ENCODE measurements around the gene JARID2.

Gene JARID2

GRCh38 chr6:15331143-15331542, 85.3 kb downstream of the JARID2 start:
- Mint-ChIP-seq H3K27me3 (no peaks in the 10 kb centered on the region), H3K4me1 (peaks cover 95% of the 10 kb centered on the region), H3K9me3 (no peaks in the 10 kb centered on the region), H3K27ac (peak overlapping the region; percentile 92), H3K4me3 (peak overlapping the region; percentile 70), H3K36me3 (ENCODE audit: low read depth) (peaks cover 30% of the 10 kb centered on the region)
- no peak for ATAC-seq
- no peak for DNase-seq

DNA sequence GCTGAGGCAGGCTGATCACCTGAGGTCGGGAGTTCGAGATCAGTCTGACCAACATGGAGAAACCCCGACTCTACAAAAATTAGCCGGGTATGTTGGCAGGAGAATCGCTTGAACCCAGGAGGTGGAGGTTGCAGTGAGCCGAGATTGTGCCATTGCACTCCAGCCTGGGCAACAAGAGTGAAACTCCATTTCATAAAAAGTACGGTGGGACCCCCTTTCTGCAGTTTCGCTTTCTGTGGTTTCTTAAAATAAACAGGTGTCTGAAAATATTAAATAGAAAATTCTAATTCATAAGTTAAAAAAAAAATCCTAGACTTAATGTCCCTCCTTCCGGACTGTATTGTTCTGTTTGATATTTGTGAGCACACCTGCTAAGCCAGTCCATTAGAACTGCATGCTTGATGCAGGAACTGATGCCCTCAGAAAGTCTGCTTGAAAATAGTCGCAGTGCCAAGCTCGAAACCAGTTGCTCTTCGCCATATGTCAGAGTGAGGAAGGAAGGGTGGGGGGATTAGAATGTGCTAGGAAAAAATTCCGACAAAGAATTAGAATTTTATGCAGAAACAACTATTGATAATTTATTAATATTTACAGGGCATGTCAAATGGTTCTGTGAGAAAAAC, 85.9 kb downstream of the JARID2 start:
- H3K9me3 Mint-ChIP-seq, result no peaks in the 10 kb centered on the region
- H3K4me3 Mint-ChIP-seq, result peak overlapping the region; percentile 70
- peak overlapping the region; percentile 92 for H3K27ac Mint-ChIP-seq
- H3K27me3 Mint-ChIP-seq, result no peaks in the 10 kb centered on the region
- ATAC-seq, result no peak
- peaks cover 30% of the 10 kb centered on the region for H3K36me3 Mint-ChIP-seq (ENCODE audit: low read depth)
- H3K4me1 Mint-ChIP-seq, result peaks cover 93% of the 10 kb centered on the region
- DNase-seq, result no peak

- no peak overlapping the region for H3K27ac Mint-ChIP-seq
- H3K36me3 Mint-ChIP-seq (ENCODE audit: low read depth), result peaks cover 33% of the 10 kb centered on the region
Measured at GRCh38 chr6:15332446-15332845, 86.6 kb downstream of the JARID2 start.

GRCh38 chr6:15335385-15335784, 89.5 kb downstream of the JARID2 start:
- Mint-ChIP-seq H3K27me3 (no peaks in the 10 kb centered on the region), H3K4me3 (no peak overlapping the region), H3K9me3 (no peaks in the 10 kb centered on the region), H3K36me3 (ENCODE audit: low read depth) (peaks cover 26% of the 10 kb centered on the region), H3K27ac (peak overlapping the region; percentile 26), H3K4me1 (peaks cover 85% of the 10 kb centered on the region)
- DNase-seq (no peak), ATAC-seq (no peak)

More at GRCh38 chr6:15332446-15332845, 86.6 kb downstream of the JARID2 start:
- ATAC-seq (no peak), DNase-seq (no peak)
- H3K9me3 Mint-ChIP-seq, result no peaks in the 10 kb centered on the region
- peaks cover 92% of the 10 kb centered on the region for H3K4me1 Mint-ChIP-seq
- H3K27me3 Mint-ChIP-seq, result no peaks in the 10 kb centered on the region
- H3K4me3 Mint-ChIP-seq, result no peak overlapping the region

DNA sequence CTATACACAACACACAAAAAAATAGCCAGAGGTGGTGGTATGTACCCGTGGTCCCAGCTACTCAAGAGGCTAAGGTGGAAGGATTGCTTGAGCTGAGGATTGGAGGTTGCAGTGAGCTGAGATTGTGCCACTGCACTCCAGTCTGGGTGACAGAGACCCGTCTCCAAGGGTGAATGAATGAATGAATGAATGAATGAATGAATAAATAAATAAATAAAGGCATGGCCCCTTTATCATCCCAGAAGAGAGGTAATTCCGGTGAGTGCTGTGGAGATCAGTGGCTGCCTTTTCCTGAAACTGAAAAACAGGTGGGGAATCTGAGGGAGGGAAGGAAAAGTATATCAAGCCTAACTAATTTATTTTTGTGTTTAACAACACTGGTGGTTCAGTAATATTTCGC, 90.0 kb downstream of the JARID2 start:
- DNase-seq (no peak), ATAC-seq (no peak)
- Mint-ChIP-seq H3K36me3 (ENCODE audit: low read depth) (peaks cover 25% of the 10 kb centered on the region), H3K4me3 (no peak overlapping the region), H3K9me3 (no peaks in the 10 kb centered on the region), H3K27me3 (no peaks in the 10 kb centered on the region), H3K4me1 (peaks cover 85% of the 10 kb centered on the region), H3K27ac (peak overlapping the region; percentile 11)

GRCh38 chr6:15336900-15337560, 91.2 kb downstream of the JARID2 start:
- ATAC-seq (no peak), DNase-seq (no peak)
- peak overlapping the region; percentile 18 for H3K4me3 Mint-ChIP-seq
- H3K27me3 Mint-ChIP-seq, result no peaks in the 10 kb centered on the region
- H3K36me3 Mint-ChIP-seq (ENCODE audit: low read depth), result peaks cover 22% of the 10 kb centered on the region
- H3K4me1 Mint-ChIP-seq, result peaks cover 85% of the 10 kb centered on the region
- H3K9me3 Mint-ChIP-seq, result no peaks in the 10 kb centered on the region
- H3K27ac Mint-ChIP-seq, result peak overlapping the region; percentile 76

DNA sequence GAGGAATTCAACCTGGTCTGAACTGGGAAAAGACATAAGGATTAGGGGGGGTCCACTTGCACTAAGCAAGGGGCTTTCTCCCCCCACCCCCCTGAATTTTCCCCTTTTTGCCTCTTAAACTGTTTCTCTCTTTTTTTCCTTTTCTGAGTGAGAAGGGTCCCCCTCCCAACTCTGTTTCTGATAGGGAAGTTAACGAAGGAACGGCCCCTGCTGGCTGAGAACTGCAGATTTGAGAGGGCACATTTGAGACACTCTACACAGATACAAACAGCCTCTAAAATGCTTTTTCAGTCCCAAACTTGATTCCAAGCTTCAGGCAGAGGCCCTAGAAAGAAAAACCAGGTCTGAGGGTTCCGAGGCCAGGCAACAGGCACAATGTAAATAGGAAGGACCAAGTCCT, 91.7 kb downstream of the JARID2 start:
- Mint-ChIP-seq H3K27ac (peak overlapping the region; percentile 76), H3K27me3 (no peaks in the 10 kb centered on the region), H3K4me1 (peaks cover 86% of the 10 kb centered on the region), H3K36me3 (ENCODE audit: low read depth) (peaks cover 24% of the 10 kb centered on the region), H3K4me3 (no peak overlapping the region), H3K9me3 (no peaks in the 10 kb centered on the region)
- no peak for ATAC-seq
- DNase-seq, result no peak

GRCh38 chr6:15338476-15338875, 92.6 kb downstream of the JARID2 start:
- Mint-ChIP-seq H3K27me3 (no peaks in the 10 kb centered on the region), H3K27ac (peak overlapping the region; percentile 2), H3K4me3 (no peak overlapping the region), H3K4me1 (peaks cover 89% of the 10 kb centered on the region), H3K9me3 (no peaks in the 10 kb centered on the region), H3K36me3 (ENCODE audit: low read depth) (peaks cover 20% of the 10 kb centered on the region)
- DNase-seq, result no peak
- no peak for ATAC-seq

DNA sequence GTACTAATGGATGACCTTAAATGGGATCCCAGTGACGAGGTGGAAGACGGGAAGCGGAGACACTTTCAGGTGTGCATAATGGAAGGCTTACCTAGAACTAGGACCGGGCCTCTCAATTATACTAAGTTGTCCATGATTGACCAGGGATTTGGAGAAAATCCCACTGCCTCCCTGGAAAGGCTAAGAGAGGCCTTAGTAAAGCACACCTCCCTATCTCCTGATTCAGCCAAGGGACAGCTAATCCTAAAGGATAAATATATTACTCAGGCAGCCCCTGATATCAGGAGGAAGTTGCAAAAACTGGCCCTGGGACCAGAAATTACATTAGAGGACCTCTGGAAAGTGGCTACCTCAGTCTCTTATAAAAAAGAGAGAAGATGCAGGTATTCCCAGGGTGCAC, 93.2 kb downstream of the JARID2 start:
- H3K27ac Mint-ChIP-seq, result peak overlapping the region; percentile 2
- DNase-seq, result no peak
- H3K9me3 Mint-ChIP-seq, result no peaks in the 10 kb centered on the region
- H3K27me3 Mint-ChIP-seq, result no peaks in the 10 kb centered on the region
- no peak overlapping the region for H3K4me3 Mint-ChIP-seq
- H3K4me1 Mint-ChIP-seq, result peaks cover 89% of the 10 kb centered on the region
- H3K36me3 Mint-ChIP-seq (ENCODE audit: low read depth), result peaks cover 18% of the 10 kb centered on the region
- no peak for ATAC-seq

DNA sequence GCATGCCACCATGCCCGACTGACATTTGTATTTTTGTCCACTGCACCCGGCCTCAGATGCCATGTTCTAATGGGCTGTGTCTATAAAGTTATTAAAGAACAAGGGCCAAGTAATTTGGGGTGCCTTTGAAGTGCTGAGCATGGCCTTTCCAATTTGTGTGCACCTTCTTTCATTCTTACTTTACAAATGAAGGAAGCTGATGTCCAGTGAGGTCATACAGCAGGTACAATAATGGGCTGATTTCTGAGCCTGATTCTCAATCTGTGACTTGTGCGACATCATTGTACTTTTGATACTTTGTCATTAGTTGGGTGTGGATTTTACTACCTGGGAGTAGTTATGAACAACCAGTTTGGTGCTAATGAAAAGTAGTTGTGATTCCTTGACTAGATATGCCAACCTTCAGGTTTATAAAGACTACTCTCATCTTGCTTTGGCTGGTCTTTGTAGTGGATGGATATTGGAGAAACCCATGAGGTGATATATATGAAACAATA, 94.3 kb downstream of the JARID2 start:
- no peaks in the 10 kb centered on the region for H3K9me3 Mint-ChIP-seq
- H3K27me3 Mint-ChIP-seq, result no peaks in the 10 kb centered on the region
- peaks cover 89% of the 10 kb centered on the region for H3K4me1 Mint-ChIP-seq
- no peak for DNase-seq
- no peak for ATAC-seq
- H3K4me3 Mint-ChIP-seq, result no peak overlapping the region
- peaks cover 11% of the 10 kb centered on the region for H3K36me3 Mint-ChIP-seq (ENCODE audit: low read depth)
- peak overlapping the region; percentile 79 for H3K27ac Mint-ChIP-seq

- Mint-ChIP-seq H3K9me3 (no peaks in the 10 kb centered on the region), H3K36me3 (ENCODE audit: low read depth) (peaks cover 7% of the 10 kb centered on the region), H3K27ac (peak overlapping the region; percentile 79), H3K4me3 (peak overlapping the region; percentile 64), H3K27me3 (no peaks in the 10 kb centered on the region), H3K4me1 (peaks cover 89% of the 10 kb centered on the region)
- DNase-seq (no peak), ATAC-seq (peak; percentile 41)
Measured at GRCh38 chr6:15340775-15341174, 94.9 kb downstream of the JARID2 start.

DNA sequence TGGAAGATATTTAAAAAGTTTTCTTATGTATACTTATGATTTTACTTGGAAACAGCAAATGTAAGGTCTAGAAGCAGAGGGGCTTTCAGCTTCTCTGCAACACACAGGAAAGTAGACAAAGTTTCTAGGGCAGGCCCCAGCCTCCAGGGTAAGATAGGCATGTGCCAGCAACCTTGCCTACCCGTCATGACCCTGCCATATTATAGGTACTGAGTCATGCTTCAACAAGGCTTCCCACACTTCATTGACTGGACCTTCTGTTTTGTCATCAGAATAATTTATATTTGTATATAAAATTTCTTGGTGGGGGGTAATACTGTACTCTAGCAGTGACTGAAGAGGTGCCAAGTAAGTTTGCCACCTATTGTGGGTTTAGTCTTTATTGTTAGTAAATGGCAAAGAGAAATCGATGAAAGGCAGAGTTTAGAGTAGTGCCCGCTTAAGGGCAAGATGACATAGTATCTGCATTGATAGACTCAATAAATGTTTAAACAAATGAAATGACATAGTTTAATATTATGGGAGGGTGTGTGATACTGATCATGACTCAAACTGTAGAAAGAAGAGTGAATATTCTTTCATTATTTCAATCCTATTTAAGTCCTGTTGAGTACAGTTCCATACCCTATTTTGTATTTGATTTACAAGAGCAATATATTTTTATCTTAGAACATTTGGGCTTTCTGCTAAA, 95.6 kb downstream of the JARID2 start:
- H3K36me3 Mint-ChIP-seq (ENCODE audit: low read depth), result peaks cover 7% of the 10 kb centered on the region
- H3K4me1 Mint-ChIP-seq, result peaks cover 91% of the 10 kb centered on the region
- ATAC-seq (peak; percentile 34), DNase-seq (no peak)
- H3K9me3 Mint-ChIP-seq, result no peaks in the 10 kb centered on the region
- H3K4me3 Mint-ChIP-seq, result peak overlapping the region; percentile 64
- peak overlapping the region; percentile 79 for H3K27ac Mint-ChIP-seq
- H3K27me3 Mint-ChIP-seq, result no peaks in the 10 kb centered on the region

GRCh38 chr6:15342114-15342513, 96.2 kb downstream of the JARID2 start:
- no peaks in the 10 kb centered on the region for H3K9me3 Mint-ChIP-seq
- ATAC-seq (no peak), DNase-seq (no peak)
- peak overlapping the region; percentile 12 for H3K27ac Mint-ChIP-seq
- H3K36me3 Mint-ChIP-seq (ENCODE audit: low read depth), result peaks cover 4% of the 10 kb centered on the region
- peaks cover 91% of the 10 kb centered on the region for H3K4me1 Mint-ChIP-seq
- no peaks in the 10 kb centered on the region for H3K27me3 Mint-ChIP-seq
- no peak overlapping the region for H3K4me3 Mint-ChIP-seq

DNA sequence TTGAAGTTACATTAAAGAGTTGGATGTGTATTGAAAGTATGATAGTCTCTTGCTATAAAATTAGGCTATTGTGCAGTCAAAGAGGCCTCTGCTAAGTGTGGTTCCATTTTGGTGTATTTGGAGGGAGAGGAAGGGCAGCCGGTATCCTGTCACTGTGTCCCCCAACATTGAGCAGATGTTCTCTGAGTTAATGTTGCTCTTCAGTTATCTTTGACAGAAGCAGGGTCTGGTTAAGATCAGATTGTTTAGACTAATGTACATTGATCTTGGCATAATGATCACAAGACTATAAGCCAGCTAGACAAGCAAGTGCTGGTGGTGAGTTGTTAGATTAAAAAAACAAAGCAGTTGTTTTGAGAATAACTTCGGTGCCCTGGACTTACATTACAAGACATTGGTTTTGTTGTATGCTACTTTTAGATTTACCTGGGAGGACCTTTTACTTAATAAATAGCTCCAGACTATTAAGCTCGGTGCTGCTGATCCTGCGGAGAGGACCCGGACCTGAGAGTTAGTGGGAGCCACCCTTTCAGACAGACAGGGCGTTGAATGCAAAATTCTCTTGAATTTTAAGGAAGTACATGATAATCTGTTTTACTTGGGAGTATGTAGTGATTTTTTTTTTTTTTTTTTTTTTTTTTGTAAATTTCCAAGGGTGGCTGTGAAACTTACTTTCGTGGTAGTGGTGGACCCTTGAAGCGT, 97.8 kb downstream of the JARID2 start:
- H3K36me3 Mint-ChIP-seq (ENCODE audit: low read depth), result peaks cover 4% of the 10 kb centered on the region
- peak overlapping the region; percentile 72 for H3K27ac Mint-ChIP-seq
- ATAC-seq, result no peak
- peak overlapping the region; percentile 42 for H3K4me3 Mint-ChIP-seq
- DNase-seq, result no peak
- H3K9me3 Mint-ChIP-seq, result no peaks in the 10 kb centered on the region
- H3K4me1 Mint-ChIP-seq, result peaks cover 88% of the 10 kb centered on the region
- no peaks in the 10 kb centered on the region for H3K27me3 Mint-ChIP-seq

All from activated naive CD8-positive, alpha-beta T cell treated with anti-CD3 and anti-CD28 coated beads, Interleukin-2, amount 50 U/mL, for 24 hours (primary cell).